HG02678 (cell line): ENCODE results near the gene CELSR3.

Experiments
- ATAC-seq: cut with Tn5 transposase; IDR thresholded peaks from one replicate; pipeline ENCODE4 v1.9.1; 2021; ENCODE audit warnings: mild to moderate bottlenecking, moderate library complexity; ENCODE audit not compliant: unreplicated experiment

The CELSR3 gene

DNA sequence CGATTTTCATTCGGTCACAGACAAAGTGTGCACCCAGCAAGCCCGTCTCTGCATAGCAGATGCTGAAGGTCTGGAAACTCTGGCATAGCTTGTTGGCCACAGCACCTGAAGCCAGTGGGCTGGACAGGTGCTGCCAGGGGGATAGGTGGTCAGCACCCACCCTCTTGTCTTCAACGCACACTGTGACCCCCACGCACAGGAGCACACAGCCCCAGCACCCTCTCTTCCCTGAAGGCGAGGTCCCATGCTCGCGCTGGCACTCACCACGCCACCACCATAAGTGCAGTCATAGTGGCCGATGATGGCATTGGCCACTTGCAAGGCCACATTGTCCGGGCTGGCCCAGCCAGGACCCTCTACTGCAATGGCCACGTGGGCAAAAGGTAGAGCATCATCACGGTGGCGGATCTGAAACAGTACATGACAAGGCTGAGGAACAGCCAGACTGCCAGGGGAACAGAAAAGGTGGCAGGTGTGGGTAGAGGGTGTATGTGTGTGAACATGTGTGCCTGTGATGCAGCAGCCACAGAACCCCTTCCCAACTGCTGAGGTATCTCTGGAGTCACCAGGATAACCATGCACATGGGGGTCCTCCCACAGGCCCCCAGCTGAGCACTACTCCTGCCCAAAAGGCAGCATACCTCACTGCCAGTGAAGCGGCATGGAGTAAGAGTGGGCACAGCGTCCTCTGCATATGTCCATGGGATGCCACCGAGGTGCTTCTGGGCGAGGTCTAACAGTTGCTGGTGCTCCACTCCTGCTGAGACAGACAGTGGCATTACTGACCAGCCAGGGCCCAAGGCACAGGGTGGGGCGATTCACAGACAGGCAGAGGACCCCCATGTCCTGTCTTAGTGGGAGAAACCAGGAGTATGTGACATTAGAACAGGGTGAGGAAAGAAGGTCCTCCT lies 61.7 kb downstream of the CELSR3 start:
- no peak for ATAC-seq

DNA sequence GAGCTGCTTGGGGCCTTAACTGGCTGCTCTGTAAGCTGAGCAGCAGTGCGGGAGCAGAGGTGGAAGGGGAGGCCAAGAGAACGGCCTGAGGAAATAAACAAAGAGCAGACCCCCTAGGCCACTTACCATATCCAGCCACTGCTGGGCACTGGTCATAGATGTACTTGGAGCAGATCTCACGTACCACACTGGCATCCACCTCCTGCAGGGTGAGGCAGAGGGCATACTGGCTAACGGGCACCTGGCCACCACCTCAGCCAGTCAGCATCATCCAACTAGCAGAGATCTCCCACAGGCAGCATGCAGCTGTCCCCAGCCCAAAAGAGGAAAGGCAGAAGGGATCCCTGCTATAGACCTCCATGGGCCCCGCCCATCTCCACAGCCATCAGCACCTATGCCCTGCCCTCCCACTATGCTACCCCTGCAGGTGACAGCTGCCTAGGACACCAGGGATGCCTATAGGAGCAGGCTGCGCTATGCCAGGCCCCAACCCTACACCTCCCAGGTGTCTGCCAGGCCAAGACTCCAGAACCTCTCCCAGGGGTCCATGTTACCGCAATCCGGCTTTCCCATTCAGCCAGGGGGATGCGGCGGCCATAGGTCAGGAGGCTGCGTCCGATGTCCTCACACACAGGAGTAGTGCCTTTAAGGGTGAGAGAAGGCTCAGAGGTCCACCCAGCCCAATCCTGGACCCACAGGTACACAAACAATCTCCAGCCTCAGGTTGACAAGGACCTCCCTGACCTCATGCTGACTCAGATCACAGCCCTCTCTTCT lies 63.0 kb downstream of the CELSR3 start:
- no peak for ATAC-seq

DNA sequence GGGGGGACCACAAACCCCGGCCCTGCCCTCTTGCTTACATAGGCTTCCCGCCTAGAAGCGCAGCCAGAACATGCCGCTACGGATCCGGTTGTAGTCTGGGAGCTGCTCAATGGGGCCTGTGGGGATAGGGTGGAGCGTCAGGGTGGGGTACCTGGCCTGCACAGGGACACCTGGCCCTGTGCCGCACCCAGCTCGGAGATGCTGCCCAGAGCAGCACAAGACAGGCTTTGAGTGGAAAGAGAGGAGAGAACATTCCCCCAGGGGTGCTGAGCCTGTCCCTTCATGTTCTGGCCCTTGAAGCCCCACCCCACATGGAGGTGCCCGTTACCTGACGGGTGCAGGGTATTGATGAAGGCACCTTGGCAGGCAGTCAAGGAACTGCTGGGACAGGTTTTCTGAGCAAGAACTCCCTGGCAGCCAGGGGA lies 63.6 kb downstream of the CELSR3 start:
- no peak for ATAC-seq

DNA sequence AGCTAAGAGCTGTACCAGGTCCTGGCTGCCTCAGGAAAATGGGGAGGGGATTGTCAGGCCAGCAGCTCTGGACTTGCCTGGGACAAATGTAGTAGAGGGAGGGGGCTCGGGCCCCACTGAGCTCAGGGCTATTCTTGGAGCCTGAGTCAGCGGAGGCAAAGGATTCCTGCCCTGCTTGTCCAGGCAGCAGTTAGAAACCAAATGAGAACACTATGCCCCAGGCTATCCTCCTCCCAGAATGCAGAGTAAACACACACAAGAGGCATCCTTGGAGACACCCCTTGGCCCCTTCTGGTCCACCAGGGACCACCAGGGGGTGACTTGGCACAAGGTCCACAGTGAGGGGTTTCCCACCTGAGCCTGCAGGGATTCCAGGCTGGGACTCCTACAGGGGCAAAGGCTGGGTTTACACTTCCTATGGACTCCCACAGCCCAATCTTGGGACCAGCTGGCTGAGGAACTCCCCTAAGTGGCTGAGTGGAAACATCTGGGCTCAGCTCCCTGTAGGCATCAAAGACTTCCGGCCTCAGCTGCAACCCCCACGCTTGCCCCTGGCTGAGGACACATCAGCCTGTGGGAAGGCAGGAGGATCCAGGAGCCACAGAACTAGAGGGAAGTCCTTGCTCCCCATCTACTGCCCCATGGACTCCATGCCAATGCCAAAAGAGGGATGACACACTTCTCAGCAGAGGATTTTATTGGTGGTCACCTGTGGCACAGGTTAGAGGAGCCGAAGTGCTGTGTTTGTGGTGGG lies 64.2 kb downstream of the CELSR3 start:
- ATAC-seq, result no peak

DNA sequence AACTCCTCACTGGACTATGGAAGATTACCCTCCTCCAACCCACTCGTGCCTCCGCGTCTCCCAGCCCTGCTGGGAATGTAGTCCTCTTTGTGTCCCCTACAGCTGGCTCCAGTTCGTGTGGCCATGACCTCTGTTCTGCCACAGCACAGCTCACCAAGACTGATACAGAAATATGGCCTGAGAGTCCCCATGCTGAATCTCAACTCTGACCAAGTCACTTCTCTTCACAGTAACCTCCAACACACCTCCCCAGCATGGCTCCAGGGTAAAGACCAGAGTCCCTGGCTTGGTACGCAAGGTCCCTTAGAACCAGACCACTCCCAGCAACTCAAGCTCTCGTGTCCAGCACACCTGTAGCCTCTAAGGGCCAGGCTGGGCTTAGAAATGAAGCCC lies 65.3 kb downstream of the CELSR3 start:
- no peak for ATAC-seq

DNA sequence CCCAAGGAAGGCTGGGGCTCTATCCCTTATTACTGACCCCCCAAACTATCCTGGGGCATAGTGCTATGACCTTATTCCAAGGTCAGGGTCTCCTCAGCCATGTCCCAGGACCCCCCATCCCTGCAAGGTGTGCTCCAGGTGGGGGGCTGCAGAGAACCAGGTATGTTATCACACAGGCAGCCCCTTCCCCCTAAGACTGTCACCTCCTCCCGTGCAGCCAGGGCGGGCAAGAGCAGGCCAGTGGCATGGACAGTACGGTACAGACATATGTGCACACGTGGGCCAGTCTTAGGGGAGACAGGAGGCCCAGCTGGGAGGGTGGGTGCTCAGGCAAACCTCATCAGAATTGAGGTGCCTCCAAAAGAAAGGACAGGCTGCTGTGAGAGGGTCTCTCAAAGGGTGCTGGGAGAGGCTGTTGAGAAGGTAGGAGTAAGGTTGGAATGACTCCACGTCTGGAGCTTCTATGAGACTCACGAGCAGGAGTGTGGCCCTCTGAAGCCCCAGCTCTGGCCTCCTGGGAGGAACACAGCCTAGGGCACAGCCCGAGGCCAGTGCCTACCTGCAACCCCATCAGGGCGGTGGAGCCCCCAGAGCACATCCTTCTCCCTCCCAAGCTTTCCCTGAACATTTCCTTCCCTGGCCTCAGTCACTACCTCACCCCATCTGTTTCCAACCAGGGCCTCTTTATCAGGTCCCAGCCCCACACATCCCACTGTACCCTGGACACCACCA lies 65.8 kb downstream of the CELSR3 start:
- ATAC-seq, result no peak

DNA sequence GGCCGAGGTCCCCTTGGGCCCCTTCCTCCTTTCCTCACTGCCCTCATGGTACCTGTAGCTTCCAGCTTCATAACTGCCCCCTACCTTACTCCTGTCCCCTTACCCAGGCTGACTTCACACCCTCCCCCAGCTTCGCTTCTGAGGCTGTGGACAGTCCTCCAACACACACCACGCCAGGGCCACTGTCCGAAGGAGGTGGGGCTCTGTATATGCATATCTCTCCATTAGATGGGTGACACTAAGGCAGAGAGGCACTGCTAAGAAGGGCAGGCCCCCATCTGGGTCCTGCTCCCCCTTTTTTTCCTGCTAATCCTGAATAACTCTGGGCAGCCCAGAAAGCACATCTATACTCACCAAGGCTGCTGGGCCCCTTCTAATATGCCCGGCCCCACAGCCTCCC lies 66.5 kb downstream of the CELSR3 start:
- ATAC-seq, result no peak

DNA sequence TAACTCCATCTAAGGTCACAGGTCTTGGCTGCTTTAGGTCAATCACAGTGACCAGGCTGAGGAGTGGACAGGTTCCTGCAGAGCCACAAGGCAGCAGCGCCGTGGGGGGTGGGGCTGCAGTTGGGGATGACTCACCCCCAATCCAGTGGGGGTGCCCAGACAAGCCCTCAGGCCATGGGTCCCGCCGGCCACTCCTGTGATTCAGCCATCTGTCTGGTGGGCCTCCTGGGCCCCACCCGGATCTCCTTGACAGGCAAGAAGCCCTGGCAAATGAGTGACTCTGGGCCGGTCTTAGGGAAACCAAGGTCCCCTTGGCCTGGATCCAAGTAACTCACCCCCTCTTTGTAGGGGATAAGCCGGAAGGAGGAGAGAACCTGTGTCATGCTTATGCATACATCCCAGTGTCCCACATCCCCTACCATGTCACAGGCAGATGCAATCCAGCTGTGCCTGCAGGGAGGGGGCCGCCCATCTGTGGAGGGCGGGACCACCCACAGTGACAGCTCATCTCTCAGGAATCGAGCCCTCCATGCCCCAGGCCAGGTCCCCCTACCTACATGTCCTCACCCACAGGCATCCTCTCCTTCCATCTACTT lies 67.1 kb downstream of the CELSR3 start:
- ATAC-seq, result no peak

DNA sequence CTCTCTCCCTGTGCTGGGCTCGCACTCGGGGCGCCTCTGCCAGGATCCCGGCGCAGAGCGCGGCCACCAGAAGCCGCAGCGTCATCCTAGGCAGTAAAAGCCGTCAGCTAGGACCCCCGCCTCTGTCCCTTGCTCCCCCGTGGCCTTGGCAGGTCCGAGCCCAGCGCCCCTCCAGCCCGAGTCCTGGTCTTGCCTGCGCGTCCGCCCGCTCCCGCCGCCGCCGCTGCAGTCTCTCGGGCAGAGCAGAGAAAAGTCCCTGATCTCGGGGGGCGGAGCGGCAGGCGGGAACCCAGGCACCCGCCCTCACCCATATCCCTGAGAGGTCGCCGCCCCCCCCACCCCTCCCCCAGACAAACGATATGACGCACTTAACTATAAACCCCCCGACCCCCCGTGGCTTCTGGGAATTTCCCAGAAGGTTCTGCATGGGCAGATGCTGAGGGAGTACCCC lies 67.6 kb downstream of the CELSR3 start, which contains the start of gene COL7A1:
Gene COL7A1, minus strand, starts transcription at position 255 of the 451 bp plus-strand sequence. Its CDS starts 170 bp downstream, at position 85.
- ATAC-seq, result no peak

DNA sequence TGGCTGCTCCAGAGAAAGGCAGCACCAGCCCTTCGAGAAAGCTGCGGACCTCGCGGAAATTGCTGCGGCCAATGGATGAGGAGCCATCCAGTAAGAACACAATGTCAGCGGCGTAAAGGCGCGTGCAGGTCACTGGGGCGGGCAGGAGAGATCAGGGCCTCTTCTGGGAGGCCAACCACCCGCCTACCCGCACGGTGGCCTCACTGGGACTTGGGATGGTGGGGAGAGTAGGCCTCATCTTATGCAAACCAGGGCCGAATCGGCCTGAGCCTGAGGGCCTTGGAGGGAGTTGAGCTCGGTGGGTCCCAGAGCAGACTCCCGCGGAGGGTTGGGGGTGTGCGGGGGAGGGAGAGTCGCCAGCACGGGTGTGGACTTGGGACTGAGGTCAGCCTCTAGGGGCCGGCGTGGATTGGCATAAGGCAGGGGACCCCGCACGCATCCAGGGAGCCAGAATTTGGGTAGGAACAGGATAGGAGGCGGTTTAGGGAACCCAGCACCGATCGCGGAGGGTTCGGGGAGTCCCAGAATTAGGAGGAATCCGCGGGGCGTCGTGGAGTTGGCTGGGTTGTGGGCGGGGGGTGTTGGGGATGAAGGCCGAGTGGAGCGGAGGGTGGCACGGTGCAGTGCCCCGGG lies 68.2 kb downstream of the CELSR3 start:
- no peak for ATAC-seq

DNA sequence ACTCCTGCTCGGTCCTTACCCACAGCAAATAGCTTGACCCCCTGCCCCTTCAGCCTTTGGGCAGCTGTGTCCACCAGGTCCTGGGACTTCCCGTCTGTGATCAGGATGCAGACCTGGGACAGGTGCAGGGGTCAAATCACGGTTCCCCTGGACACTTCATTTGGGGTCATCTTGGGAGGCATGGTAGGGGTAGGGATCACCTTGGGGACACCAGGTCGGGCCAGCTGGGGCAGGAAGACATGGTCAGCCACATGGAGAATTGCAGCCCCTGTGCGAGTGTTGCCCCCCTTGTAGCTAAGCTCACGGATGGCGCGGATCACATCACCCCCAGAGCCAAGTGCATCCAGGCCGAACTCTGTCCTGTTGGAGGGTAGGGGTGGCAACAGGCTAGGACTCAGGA lies 69.3 kb downstream of the CELSR3 start:
- ATAC-seq, result no peak

DNA sequence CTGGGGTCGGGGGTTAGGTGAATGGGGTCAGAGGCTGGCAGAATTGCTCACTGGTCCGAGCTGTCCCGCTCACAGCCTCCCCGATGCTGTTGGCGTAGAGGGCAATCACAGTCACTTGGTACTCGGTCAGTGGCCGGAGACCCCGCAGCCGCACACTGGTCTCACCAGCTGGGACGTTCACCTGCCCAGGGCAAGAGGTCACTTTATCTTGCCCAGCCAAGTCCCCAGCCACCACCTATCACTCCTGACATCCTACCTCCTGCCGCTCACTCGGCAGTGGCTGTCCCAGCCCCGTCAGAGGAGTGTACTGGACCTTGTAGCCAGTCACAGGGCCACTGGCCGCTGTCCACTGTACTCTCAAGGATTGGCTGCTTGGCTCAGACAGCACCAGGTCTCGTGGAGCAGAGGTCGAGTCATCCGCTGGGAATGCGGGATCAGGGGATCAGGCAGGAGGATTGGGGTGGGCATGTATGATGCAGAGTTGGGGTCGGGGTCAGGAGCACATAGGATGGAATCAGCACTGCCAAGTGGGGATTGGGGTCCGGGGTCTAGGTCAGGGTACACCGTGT lies 70.1 kb downstream of the CELSR3 start:
- no peak for ATAC-seq

DNA sequence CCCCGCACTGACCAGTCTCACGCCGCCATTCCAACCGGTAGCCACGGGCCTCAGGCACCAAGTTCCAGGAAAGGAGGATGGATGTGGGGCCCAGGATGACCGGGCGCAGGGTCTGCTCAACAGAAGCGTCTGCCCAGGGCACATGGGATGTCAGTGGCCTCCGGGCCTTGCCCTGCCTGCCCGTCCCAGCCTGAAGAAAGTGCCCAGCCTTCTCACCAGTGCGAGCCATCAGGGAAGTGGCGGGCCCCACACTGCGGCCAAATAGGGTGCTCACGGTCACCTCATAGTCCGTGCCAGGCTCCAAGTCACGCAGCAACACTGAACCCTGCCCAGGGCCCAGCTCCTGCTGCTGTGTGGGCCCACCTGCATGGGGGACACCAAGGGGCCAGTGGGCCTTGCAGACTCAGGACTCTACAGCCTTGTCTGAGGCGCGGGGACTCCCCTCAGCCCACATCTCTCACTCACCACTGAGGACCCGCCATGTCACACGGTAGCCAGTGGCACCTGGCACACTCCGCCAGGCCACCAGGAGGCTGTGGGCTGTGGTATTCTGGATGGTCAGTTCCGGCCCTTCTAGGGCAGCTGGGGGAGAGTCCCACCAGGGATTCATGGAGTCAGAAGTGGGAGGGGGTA lies 70.7 kb downstream of the CELSR3 start:
- no peak for ATAC-seq

DNA sequence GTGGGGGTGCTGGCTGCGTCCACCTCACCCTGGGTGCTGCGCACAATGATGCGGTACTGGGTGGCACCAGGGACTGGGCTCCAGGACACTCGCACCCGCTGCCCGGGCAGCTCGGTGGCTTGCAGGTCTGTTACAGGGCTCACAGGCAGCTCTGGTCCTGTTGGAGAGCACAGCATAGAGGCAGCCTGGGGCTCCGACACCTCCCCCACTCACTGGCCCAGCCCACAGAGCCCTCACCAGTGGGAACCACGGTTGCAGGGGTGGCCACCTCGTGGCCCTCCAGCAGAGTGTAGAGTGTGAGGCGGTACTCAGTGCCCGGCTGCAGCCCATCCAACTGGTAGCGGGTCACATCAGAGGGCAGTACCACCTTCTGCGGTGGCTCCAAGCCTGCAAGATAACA lies 71.2 kb downstream of the CELSR3 start:
- ATAC-seq, result no peak

DNA sequence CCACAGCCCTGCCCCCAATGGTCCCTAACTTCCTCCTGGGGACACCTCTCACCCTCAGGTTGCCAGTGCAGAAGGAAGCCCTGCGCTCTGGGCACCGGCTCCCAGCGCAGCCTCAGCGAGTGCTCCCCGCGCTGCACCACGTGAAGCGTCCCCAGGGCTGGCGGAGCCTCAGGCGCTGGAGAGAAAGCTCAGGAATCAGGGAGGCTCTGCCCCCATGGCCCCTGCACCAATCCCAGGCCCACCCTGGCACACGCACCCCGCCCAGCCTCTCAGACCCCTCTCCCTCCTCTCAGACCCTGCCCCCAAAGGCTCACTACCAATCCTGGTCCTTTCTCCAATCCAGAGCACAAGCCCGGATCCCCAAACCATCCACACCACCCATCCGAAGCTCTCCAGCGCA lies 74.5 kb downstream of the CELSR3 start:
- ATAC-seq, result no peak

DNA sequence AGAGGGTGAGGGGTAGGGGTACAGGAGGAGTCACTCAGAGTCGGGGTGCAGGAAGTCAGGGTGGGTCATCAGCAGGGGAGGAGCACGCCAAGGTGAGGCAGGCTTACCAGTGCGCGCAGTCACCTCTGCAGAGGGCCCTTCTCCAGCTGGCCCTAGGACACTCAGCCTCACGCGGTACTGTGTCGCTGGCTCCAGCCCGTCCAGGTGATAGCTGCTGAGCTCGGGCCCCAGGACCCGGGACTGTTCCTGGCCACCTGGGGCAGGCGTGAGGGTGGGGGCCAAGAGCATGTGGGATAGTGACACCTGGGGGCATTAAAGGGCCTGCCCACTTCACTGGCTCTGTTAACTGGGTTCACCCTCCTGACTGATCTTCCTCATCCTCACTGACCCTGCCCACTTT lies 75.0 kb downstream of the CELSR3 start:
- no peak for ATAC-seq
